ENCODE data around the gene MAP3K15. TPM values are rescaled to one million over a fixed set of nuclear protein-coding genes. Genes with fewer than 3 reads are reported as not detected.

The MAP3K15 gene
- total and polyA plus RNA-seq, 2 experiments from 2014 or later, result 0.33 to 0.48 TPM

DNA sequence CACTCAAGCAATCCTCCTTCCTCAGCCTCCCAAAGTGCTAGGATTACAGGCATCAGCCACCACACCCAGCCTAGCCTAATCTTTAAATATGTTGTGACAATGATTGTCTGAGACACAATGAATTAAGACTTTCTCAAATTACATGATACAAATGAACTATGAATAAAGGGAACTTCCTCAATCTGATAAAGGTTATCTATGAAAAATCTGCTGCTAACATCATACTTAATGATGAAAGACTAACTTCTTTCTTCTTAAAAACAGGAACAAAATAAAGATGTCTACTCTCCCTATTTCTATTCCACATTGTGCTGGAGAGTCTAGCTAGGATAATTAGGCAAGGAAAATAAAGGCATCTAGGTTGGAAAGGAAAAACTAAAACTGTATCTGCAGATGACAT lies 111.6 kb downstream of the MAP3K15 start:
- Histone ChIP-seq H3K4me3 (no peak overlapping the region), H4K20me1 (ENCODE audit: insufficient read depth, poor library complexity, severe bottlenecking) (no peaks in the 10 kb centered on the region), H2AFZ (no peak overlapping the region), H3K4me1 (ENCODE audit: insufficient read depth) (no peaks in the 10 kb centered on the region), H3K36me3 (replicated peaks; ENCODE audit: insufficient read depth, low read depth) (no peaks in the 10 kb centered on the region), H3K4me2 (no peak overlapping the region), H3K79me2 (no peaks in the 10 kb centered on the region), H3K9me2 (replicated peaks; ENCODE audit: insufficient read depth) (no peaks in the 10 kb centered on the region), H3K27me3 (no peaks in the 10 kb centered on the region), H3K9me3 (ENCODE audit: low read depth) (no peaks in the 10 kb centered on the region), H3K27ac (no peak overlapping the region)
- TF ChIP-seq EZH2 (IDR thresholded peaks at IDR 0.05; ENCODE audit: borderline replicate concordance) (no peak), EZH2phosphoT487 (IDR thresholded peaks at IDR 0.05; ENCODE audit: low read depth, severe bottlenecking, unreplicated experiment) (no peak)
- TF ChIP-seq, protein P1, sequence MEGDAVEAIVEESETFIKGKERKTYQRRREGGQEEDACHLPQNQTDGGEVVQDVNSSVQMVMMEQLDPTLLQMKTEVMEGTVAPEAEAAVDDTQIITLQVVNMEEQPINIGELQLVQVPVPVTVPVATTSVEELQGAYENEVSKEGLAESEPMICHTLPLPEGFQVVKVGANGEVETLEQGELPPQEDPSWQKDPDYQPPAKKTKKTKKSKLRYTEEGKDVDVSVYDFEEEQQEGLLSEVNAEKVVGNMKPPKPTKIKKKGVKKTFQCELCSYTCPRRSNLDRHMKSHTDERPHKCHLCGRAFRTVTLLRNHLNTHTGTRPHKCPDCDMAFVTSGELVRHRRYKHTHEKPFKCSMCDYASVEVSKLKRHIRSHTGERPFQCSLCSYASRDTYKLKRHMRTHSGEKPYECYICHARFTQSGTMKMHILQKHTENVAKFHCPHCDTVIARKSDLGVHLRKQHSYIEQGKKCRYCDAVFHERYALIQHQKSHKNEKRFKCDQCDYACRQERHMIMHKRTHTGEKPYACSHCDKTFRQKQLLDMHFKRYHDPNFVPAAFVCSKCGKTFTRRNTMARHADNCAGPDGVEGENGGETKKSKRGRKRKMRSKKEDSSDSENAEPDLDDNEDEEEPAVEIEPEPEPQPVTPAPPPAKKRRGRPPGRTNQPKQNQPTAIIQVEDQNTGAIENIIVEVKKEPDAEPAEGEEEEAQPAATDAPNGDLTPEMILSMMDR (IDR thresholded peaks at IDR 0.05; ENCODE audit: poor library complexity), result no peak
- no peak for DNase-seq (ENCODE audit: low spot score)

DNA sequence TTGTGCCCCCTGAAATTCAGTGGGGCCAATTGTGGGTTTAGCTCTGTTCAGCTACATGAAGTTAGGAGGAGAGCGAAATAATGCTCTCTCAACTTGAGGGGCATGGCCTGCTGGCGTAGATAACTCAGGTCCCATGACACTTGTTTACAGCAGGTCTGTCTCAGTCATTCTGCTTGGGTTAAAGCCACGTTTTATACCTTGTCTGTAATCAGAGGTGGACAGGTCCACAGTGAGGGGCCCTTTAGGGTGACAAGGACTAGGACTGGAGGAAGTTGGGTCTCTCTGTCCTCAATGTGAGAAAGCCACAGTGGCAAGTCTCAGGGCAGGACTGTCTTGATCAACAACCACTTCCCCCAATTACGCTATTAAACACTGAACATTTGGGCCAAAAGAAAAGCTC lies 122.6 kb downstream of the MAP3K15 start:
- Histone ChIP-seq H3K27ac (no peak overlapping the region), H3K27me3 (no peaks in the 10 kb centered on the region), H3K36me3 (replicated peaks; ENCODE audit: insufficient read depth, low read depth) (no peaks in the 10 kb centered on the region), H3K9me3 (ENCODE audit: low read depth) (no peaks in the 10 kb centered on the region), H3K9me2 (replicated peaks; ENCODE audit: insufficient read depth) (no peaks in the 10 kb centered on the region), H2AFZ (no peak overlapping the region), H3K79me2 (no peaks in the 10 kb centered on the region), H3K4me1 (ENCODE audit: insufficient read depth) (no peaks in the 10 kb centered on the region), H3K4me2 (no peak overlapping the region), H3K4me3 (no peak overlapping the region), H4K20me1 (ENCODE audit: insufficient read depth, poor library complexity, severe bottlenecking) (no peaks in the 10 kb centered on the region)
- 73% methylated on average over 4 of the region's 4 CpGs for WGBS (ENCODE audit: low lambda C conversion rate, missing lambda C conversion rate)
- TF ChIP-seq, protein P1 (IDR thresholded peaks at IDR 0.05; ENCODE audit: poor library complexity), result no peak
- TF ChIP-seq EZH2phosphoT487 (IDR thresholded peaks at IDR 0.05; ENCODE audit: low read depth, severe bottlenecking, unreplicated experiment), result no peak
- no peak for TF ChIP-seq EZH2 (IDR thresholded peaks at IDR 0.05; ENCODE audit: borderline replicate concordance)
- no peak for DNase-seq (ENCODE audit: low spot score)

- TF ChIP-seq, protein P1 (IDR thresholded peaks at IDR 0.05; ENCODE audit: poor library complexity), result no peak
- no peak for TF ChIP-seq EZH2phosphoT487 (IDR thresholded peaks at IDR 0.05; ENCODE audit: low read depth, severe bottlenecking, unreplicated experiment)
- no peak for TF ChIP-seq EZH2 (IDR thresholded peaks at IDR 0.05; ENCODE audit: borderline replicate concordance)
- no peak overlapping the region for H3K27ac ChIP-seq
- no peak overlapping the region for H3K4me3 ChIP-seq
- WGBS (ENCODE audit: low lambda C conversion rate, missing lambda C conversion rate), result 84% methylated on average over 12 of the region's 12 CpGs
- H3K4me1 ChIP-seq (ENCODE audit: insufficient read depth), result no peaks in the 10 kb centered on the region
- H3K4me2 ChIP-seq, result no peak overlapping the region
- no peaks in the 10 kb centered on the region for H3K9me3 ChIP-seq (ENCODE audit: low read depth)
- no peaks in the 10 kb centered on the region for H3K9me2 ChIP-seq (replicated peaks; ENCODE audit: insufficient read depth)
- no peak for DNase-seq (ENCODE audit: low spot score)
- H2AFZ ChIP-seq, result no peak overlapping the region
- no peaks in the 10 kb centered on the region for H4K20me1 ChIP-seq (ENCODE audit: insufficient read depth, poor library complexity, severe bottlenecking)
- no peaks in the 10 kb centered on the region for H3K36me3 ChIP-seq (replicated peaks; ENCODE audit: insufficient read depth, low read depth)
- H3K27me3 ChIP-seq, result no peaks in the 10 kb centered on the region
- H3K79me2 ChIP-seq, result no peaks in the 10 kb centered on the region
Measured at GRCh38 chrX:19392078-19392477, 123.2 kb downstream of the MAP3K15 start.
